Heart left ventricle (tissue), 16 donors: ENCODE measurements around the gene MAP3K5. TPM values are rescaled to one million over a fixed set of nuclear protein-coding genes. Genes with fewer than 3 reads are reported as not detected.

Experiments used
- ATAC-seq, 4 donors: fragments of 200-7000 bp; cut with Tn5 transposase; one replicate each; pipeline ENCODE4 v1.9.1; 2020 to 2022; ENCODE audit warnings: moderate library complexity in 4 of 4, mild to moderate bottlenecking in 3 of 4, moderate number of reproducible peaks in 1 of 4
- DNase-seq, 5 donors: peaks; one replicate each; pipeline ENCODE4 v3.0.0-alpha.2; 2020
- H3K27ac ChIP-seq, 12 donors: fragments of 200-600 bp; sonication (generic) in 4 of 12; one replicate each; pipeline versions ENCODE4 v1.5.0 to v1.8.0; 2016 to 2022; ENCODE audit warnings: mild to moderate bottlenecking in 2 of 12
- H3K27me3 ChIP-seq, 9 donors: fragments of 200-600 bp; sonication (generic) in 2 of 9; one replicate each; pipeline versions ENCODE4 v1.5.1 to v1.8.0; 2016 to 2022; ENCODE audit warnings: mild to moderate bottlenecking in 3 of 9
- H3K36me3 ChIP-seq, 9 donors: fragments of 200-600 bp; sonication (generic) in 2 of 9; one replicate each; pipeline versions ENCODE4 v1.5.0 to v1.8.0; 2018 to 2022; ENCODE audit warnings: mild to moderate bottlenecking in 2 of 9
- H3K4me1 ChIP-seq, 12 donors: fragments of 200-600 bp; sonication (generic) in 4 of 12; one replicate each; pipeline versions ENCODE4 v1.5.0 to v1.8.0; 2016 to 2022; ENCODE audit warnings: mild to moderate bottlenecking in 3 of 12
- H3K4me3 ChIP-seq, 12 donors: fragments of 200-600 bp; sonication (generic) in 4 of 12; one replicate each; pipeline versions ENCODE4 v1.5.0 to v1.8.0; 2017 to 2022; ENCODE audit warnings: mild to moderate bottlenecking in 9 of 12, moderate library complexity in 4 of 12
- H3K9me3 ChIP-seq, 12 donors: fragments of 200-600 bp; sonication (generic) in 4 of 12; one replicate each; pipeline versions ENCODE4 v1.5.0 to v1.8.0; 2016 to 2022; ENCODE audit warnings: mild to moderate bottlenecking in 1 of 12
- POLR2A ChIP-seq, 2 donors: fragments of 450-650 bp; IDR thresholded peaks; one replicate each; pipeline ENCODE4 v1.6.1; 2017; ENCODE audit warnings: antibody characterized with exemption in 2 of 2, mild to moderate bottlenecking in 2 of 2, moderate library complexity in 2 of 2
- WGBS, 4 donors: extraction: QIAGEN DNeasy Blood & Tissue Kit in 2 of 4; methylation state at CpG; one replicate each; pipeline versions ENCODE4 v1.1.5 to v1.1.7; 2013 to 2018; 5-methylcytosine and 5-hydroxymethylcytosine counted together
- intact Hi-C, 10 donors: fragments of 100-400 bp; cut with DNase I; formaldehyde crosslinking; loops; one replicate each; pipeline versions ENCODE4 v1.11.1 to v1.14.2; 2022
- polyA plus RNA-seq, 2 donors: library from polyadenylated mRNA; stranded (reverse); fragments of 200-250 nt; gene quantifications; one replicate each; pipeline ENCODE4 v1.2.3, GENCODE V29; 2013
- total RNA-seq, 9 donors: library from RNA; depleted of rRNA in 2 of 9; stranded (reverse); fragments of >200 nt in 2 of 9; fragmentation: NEBNext Ultra II Directional in 3 of 9; extraction: Animal tissue kit (Norgen Biotek cat#: 25700) in 3 of 9; gene quantifications; one replicate each; pipeline versions ENCODE4 v1.1.0 to v1.2.4, GENCODE V29; 2016 to 2023
- TF ChIP-seq, protein P1 (sequence below), 12 donors: fragments of 200-600 bp; sonication (generic) in 4 of 12; IDR thresholded peaks; one replicate each; pipeline versions ENCODE4 v1.5.0 to v1.8.0; 2018 to 2022; ENCODE audit warnings: antibody characterized with exemption in 12 of 12, mild to moderate bottlenecking in 5 of 12
- donor health status: ischemic (EF 13 %, LVEDD 7.1; RV severe dilation, severe dysfunction).
- donor health status: healthy with polysubstance abuse.
- donor health status: DM: no; HTN: yes; CAD: no.
- donor health status: DM: no; HTN: no; CAD: no.
- donor health status: ischemic (EF 25% LVEDD 6.9; RV normal size, moderate dysfunction).
- donor health status: ischemic (EF 25% LVEDD 5.7; RV mildly dilated, moderate dysfunction).
- donor health status: healthy.
- donor health status: DM: yes; HTN: yes; CAD: no.
- donor health status: ischemic (EF 35%, LVEDD 5.7; RV mildly dilated, moderate dysfunction).
- donor health status: nonischemic (EF 11% LVEDD 7.7; RV severe dilation, severe dysfunction).
- donor health status: DM: yes; HTN: yes; CAD: no.
- donor health status: PGD.
- donor health status: ischemic (EF 29% LVEDD 5.4; RV normal size, mild dysfunction).
- donor health status: nonischemic (EF 23%, LVEDD 6.1; RV moderate dilation, normal function).

The MAP3K5 gene
- total and polyA plus RNA-seq, 11 donors, result 7.1 to 34.1 (median 27.8) TPM

DNA sequence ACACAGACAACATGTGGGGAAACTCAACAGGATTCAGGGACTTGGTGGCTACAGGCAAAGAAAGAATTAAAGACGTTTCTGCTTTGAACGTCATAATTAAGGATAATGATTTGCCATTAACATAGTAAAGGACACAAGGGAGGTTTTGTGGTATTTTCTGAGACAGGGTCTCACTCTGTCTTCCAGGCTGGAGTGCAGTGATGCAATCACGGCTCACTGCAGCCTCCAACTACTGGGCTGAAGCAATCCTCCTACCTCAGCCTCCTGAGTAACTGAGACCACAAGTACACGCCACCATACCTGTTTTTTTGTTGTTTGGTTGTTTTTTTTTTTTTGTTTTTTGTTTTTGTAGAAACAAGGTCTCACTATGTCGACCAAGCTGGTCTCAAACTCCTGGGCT is 62.4 kb downstream of the MAP3K5 start:
- TF ChIP-seq, protein P1, sequence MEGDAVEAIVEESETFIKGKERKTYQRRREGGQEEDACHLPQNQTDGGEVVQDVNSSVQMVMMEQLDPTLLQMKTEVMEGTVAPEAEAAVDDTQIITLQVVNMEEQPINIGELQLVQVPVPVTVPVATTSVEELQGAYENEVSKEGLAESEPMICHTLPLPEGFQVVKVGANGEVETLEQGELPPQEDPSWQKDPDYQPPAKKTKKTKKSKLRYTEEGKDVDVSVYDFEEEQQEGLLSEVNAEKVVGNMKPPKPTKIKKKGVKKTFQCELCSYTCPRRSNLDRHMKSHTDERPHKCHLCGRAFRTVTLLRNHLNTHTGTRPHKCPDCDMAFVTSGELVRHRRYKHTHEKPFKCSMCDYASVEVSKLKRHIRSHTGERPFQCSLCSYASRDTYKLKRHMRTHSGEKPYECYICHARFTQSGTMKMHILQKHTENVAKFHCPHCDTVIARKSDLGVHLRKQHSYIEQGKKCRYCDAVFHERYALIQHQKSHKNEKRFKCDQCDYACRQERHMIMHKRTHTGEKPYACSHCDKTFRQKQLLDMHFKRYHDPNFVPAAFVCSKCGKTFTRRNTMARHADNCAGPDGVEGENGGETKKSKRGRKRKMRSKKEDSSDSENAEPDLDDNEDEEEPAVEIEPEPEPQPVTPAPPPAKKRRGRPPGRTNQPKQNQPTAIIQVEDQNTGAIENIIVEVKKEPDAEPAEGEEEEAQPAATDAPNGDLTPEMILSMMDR (IDR thresholded peaks at IDR 0.05), result no peak
- no peak for TF ChIP-seq POLR2A (IDR thresholded peaks at IDR 0.05)
- ATAC-seq, result no peak

DNA sequence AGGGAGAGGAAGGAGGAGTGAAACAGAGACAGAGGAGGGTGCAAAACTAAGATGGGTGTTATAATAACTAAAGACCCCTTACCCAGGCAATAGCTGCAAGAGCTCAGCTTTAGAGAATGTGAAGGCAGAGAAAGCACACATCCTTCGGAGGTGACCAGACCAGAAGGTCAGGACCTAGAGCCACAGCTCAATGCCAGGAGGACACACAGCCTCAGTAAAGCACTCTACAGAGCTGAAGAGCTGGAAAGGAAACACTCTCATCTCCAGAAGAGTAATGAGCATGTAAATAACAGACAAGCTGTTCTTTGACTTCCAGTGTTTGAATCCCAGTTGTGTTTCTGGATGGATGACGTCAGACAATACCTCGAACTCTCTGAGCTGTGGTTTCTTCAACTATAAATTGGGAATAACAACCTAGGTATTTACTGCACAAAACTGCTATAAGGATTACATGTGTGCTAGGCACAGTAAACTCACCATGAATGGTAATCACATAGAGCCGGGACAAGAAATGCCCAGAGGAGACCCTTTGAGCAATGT is 63.2 kb downstream of the MAP3K5 start:
- Histone ChIP-seq H3K36me3 (no peaks in the 10 kb centered on the region), H3K4me1 (peaks cover 0 to 4% (median 0%) of the 10 kb centered on the region in 12 donors), H3K9me3 (no peaks in the 10 kb centered on the region), H3K4me3 (no peak overlapping the region), H3K27ac (no peak overlapping the region), H3K27me3 (no peaks in the 10 kb centered on the region)
- intact Hi-C loops, result no loop called here
- 83 to 92% (median 88%) methylated on average over 4 of the region's 4 CpGs for WGBS, 4 donors
- ATAC-seq, result no peak
- TF ChIP-seq, protein P1 (IDR thresholded peaks at IDR 0.05), result no peak
- DNase-seq, result no peak

More for the DNA sequence above, 62.4 kb downstream of the MAP3K5 start:
- Histone ChIP-seq H3K4me1 (peaks cover 0 to 4% (median 0%) of the 10 kb centered on the region in 12 donors), H3K27me3 (no peaks in the 10 kb centered on the region), H3K36me3 (no peaks in the 10 kb centered on the region), H3K27ac (no peak overlapping the region), H3K9me3 (no peaks in the 10 kb centered on the region), H3K4me3 (no peak overlapping the region)
- 76 to 85% (median 81%) methylated on average over 5 of the region's 5 CpGs for WGBS, 4 donors
- intact Hi-C loops, result no loop called here
- DNase-seq, result no peak

DNA sequence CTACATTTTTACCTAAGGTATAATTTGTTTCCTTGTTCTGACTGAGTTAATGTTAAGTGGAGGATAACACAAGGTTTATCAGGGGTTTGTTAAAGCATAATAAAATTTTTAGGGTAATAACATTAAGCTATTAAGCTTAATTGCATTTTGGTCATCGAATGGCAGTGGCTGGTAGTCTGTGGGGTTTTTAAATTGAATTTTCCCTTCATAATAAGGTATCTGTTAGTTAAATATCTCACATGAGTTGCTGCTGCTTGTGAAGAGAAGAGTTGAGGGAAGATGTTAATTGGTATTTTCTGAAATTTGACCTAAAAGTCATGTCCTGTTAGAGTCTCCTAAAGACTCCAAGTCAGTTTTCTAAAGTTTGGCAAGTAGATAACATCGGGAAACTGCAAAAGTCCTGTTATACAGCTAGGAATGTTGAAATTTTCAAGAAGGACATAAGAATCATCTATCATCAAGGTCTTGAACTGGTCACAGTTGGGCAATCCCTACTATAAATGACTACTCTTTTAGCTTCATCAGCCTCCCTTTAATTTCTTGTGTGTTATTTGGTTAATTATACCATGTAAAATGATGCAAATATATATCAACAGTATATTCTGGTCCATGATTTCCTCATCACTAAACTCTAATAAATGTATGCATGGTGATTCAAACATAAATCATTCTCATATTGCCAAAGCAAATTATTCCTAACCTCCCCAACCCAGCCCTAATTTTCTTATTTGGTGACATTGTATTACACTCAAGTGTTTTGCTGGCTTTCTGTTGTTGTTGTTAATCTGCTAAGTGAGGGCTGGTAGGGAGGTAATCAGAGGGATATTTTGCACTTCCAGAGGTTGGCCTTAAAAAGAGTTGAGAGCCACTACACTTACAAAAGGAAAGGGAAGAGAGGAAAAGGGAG is 64.0 kb downstream of the MAP3K5 start:
- no peak for ATAC-seq
- no peak overlapping the region for H3K27ac ChIP-seq
- TF ChIP-seq POLR2A (IDR thresholded peaks at IDR 0.05), result no peak
- TF ChIP-seq, protein P1 (IDR thresholded peaks at IDR 0.05), result no peak

DNA sequence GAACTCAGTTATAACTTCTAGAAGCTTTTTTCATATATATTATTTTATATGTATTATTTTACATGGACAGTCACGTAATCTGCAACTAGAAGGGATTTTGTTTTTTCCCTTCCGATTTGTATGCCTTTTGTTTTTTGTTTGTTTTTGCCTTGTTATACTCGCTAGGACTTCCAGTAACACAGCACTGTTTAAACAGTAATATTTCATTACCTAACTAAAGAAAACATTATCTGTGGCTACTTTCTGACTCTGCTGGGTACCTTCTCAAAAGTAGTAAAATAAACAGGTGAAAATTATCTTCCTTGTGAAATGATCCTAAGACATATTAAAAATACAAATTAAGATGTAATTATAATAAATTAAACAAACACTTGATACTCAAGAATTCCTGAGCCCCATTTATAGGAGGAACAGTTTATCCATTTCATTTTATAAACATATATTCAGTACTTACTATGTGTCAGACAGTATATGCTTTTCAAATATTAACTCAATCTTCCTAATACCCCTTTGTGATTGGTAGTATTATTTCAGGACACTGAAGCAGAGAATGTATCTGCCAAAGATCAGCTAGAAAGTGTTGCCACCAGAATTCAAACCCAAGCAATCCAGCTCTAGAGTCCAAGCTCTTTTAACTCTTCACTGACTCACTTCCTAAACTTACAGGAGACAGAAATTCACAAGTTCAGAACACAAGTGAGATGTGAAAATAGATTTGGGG is 65.3 kb downstream of the MAP3K5 start:
- no peak overlapping the region for H3K27ac ChIP-seq
- 91 to 93% (median 92%) methylated on average over 3 of the region's 3 CpGs for WGBS, 4 donors
- no peak for ATAC-seq
- no peak for TF ChIP-seq POLR2A (IDR thresholded peaks at IDR 0.05)
- TF ChIP-seq, protein P1 (IDR thresholded peaks at IDR 0.05), result no peak
- H3K4me1 ChIP-seq, result peaks cover 0 to 4% (median 0%) of the 10 kb centered on the region in 12 donors
- intact Hi-C loops, result no loop called here
- DNase-seq, result no peak
- no peaks in the 10 kb centered on the region for H3K27me3 ChIP-seq
- no peaks in the 10 kb centered on the region for H3K36me3 ChIP-seq
- H3K4me3 ChIP-seq, result no peak overlapping the region
- H3K9me3 ChIP-seq, result no peaks in the 10 kb centered on the region

More for the DNA sequence above, 64.0 kb downstream of the MAP3K5 start:
- H3K4me1 ChIP-seq, result peaks cover 0 to 4% (median 0%) of the 10 kb centered on the region in 12 donors
- intact Hi-C loops, result no loop called here
- no peak overlapping the region for H3K4me3 ChIP-seq
- DNase-seq, result no peak
- no peaks in the 10 kb centered on the region for H3K9me3 ChIP-seq
- 76 to 91% (median 85%) methylated on average over 2 of the region's 2 CpGs for WGBS, 4 donors
- no peaks in the 10 kb centered on the region for H3K27me3 ChIP-seq
- H3K36me3 ChIP-seq, result no peaks in the 10 kb centered on the region
